CD4-positive, CD25-positive, alpha-beta regulatory T cell (primary cell): ENCODE results near the gene GFY. TPM values are rescaled to one million over a fixed set of nuclear protein-coding genes. Genes with fewer than 3 reads are reported as not detected.
A peak's percentile ranks its signal among the peaks of the same experiment; 100 is the strongest.

Source experiments
- ATAC-seq, 2 donors: fragments of 150-1000 bp; cut with Tn5 transposase; one replicate each; pipeline ENCODE4 v1.10.0; 2021; ENCODE audit warnings: low read depth in 2 of 2, moderate number of reproducible peaks in 2 of 2, moderate library complexity in 1 of 2
- DNase-seq, 3 donors: peaks; one replicate each; pipeline versions ENCODE4 v3.0.0 to v3.0.0-alpha.2; 2012 to 2022; ENCODE audit warnings: mixed read lengths in 1 of 3
- H3K27ac ChIP-seq: one replicate; pipeline ENCODE4 v1.7.0; 2013; ENCODE audit warnings: mild to moderate bottlenecking, low read length; ENCODE audit not compliant: insufficient read depth, poor library complexity, severe bottlenecking
- H3K27me3 ChIP-seq: one replicate; pipeline ENCODE4 v1.7.0; 2013; ENCODE audit warnings: low read length; ENCODE audit not compliant: control insufficient read depth, insufficient read depth
- H3K36me3 ChIP-seq: one replicate; pipeline ENCODE4 v1.7.0; 2013; ENCODE audit warnings: mild to moderate bottlenecking, low read length, moderate library complexity; ENCODE audit not compliant: control insufficient read depth, insufficient read depth
- H3K4me1 ChIP-seq: 2 replicates; pipeline ENCODE4 v1.7.0; 2013; ENCODE audit warnings: mild to moderate bottlenecking, low read length; ENCODE audit not compliant: insufficient read depth, control insufficient read depth, poor library complexity, severe bottlenecking
- H3K4me3 ChIP-seq: one replicate; pipeline ENCODE4 v1.7.0; 2013; ENCODE audit warnings: low read depth, mild to moderate bottlenecking, low read length, moderate library complexity
- H3K9me3 ChIP-seq, 2 experiments: 1 replicate in 1 of 2; 2 replicates in 1 of 2; pipeline ENCODE4 v1.7.0; 2013; ENCODE audit warnings: low read length in 2 of 2, mild to moderate bottlenecking in 1 of 2, moderate library complexity in 1 of 2; ENCODE audit not compliant: control insufficient read depth in 2 of 2
- H3K27ac Mint-ChIP-seq, 3 donors: one replicate each; pipeline ENCODE4 v1.8.0; 2020 to 2022; ENCODE audit warnings: mild to moderate bottlenecking in 3 of 3, mixed read lengths in 3 of 3, moderate library complexity in 2 of 3
- H3K27me3 Mint-ChIP-seq: one replicate; pipeline ENCODE4 v1.8.0; 2022; ENCODE audit warnings: mild to moderate bottlenecking, mixed read lengths
- H3K36me3 Mint-ChIP-seq: one replicate; pipeline ENCODE4 v1.8.0; 2020; ENCODE audit warnings: mixed read lengths
- H3K4me1 Mint-ChIP-seq, 4 donors: one replicate each; pipeline ENCODE4 v1.8.0; 2020 to 2022; ENCODE audit warnings: mixed read lengths in 4 of 4, mild to moderate bottlenecking in 1 of 4
- H3K4me3 Mint-ChIP-seq, 4 donors: one replicate each; pipeline ENCODE4 v1.8.0; 2020 to 2022; ENCODE audit warnings: mild to moderate bottlenecking in 4 of 4, mixed read lengths in 4 of 4, moderate library complexity in 3 of 4
- H3K9me3 Mint-ChIP-seq, 7 donors: one replicate each; pipeline ENCODE4 v1.8.0; 2020 to 2022; ENCODE audit warnings: mixed read lengths in 7 of 7, mild to moderate bottlenecking in 3 of 7, moderate library complexity in 2 of 7
- polyA plus RNA-seq, 4 donors: library from polyadenylated mRNA; unstranded; fragments of 300-500 nt; fragmentation: Illumina TruSeq; gene quantifications; one replicate each; pipeline ENCODE4 v1.2.3, GENCODE V29; 2021
- total RNA-seq: library from RNA; stranded (reverse); gene quantifications from one replicate; pipeline ENCODE4 v1.2.3, GENCODE V29; 2022

GFY gene, protein sequence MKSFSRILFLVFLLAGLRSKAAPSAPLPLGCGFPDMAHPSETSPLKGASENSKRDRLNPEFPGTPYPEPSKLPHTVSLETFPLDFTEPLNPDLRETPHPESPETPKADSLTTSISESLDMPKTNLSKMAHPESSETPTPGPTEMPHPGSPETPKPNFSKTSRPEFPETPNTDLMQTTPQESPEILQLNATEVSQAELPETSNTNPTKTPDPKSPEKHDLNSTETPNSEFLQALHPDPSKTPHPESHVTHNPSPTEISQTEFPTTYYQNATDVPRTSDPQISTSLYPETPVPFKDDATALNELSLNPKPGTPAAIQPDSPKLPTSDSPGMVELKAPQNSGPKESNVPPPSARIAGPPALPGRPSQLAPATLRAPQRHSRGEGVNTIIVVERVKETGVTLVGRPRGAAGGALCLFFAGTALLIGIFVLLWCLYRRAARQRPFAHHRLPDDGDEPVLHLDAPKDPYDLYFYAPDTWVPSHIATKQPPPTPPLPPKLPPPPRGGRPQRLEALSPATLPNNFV
- total RNA-seq (not detected), polyA plus RNA-seq (not detected)

- Histone ChIP-seq H3K4me3 (no peak within 1 kb of the TSS), H3K36me3 (no peaks in the 10 kb centered on the region), H3K4me1 (peaks cover 49% of the 10 kb centered on the region), H3K9me3 (no peaks in the 10 kb centered on the region), H3K27me3 (peaks cover 60% of the 10 kb centered on the region), H3K27ac (no peak within 1 kb of the TSS)
- no peak for DNase-seq
- Mint-ChIP-seq H3K36me3 (peaks cover 7% of the 10 kb centered on the region), H3K4me3 (peak within 1 kb of the TSS in 3 of 4 donors; percentile 65 to 78 (median 75)), H3K4me1 (peaks cover 5 to 77% (median 34%) of the 10 kb centered on the region in 4 donors), H3K27me3 (peaks cover 97% of the 10 kb centered on the region), H3K9me3 (peaks cover 0 to 16% (median 0%) of the 10 kb centered on the region in 7 donors), H3K27ac (peak within 1 kb of the TSS in 1 of 3 donors; percentile 64)
- ATAC-seq: no peak
These were observed at the start of gene GFY for GRCh38 chr19:49425178-49425577. TSS of gene GFY (plus strand) at chr19:49425388. CDS start at chr19:49426431, 1,043 bp downstream.

DNA sequence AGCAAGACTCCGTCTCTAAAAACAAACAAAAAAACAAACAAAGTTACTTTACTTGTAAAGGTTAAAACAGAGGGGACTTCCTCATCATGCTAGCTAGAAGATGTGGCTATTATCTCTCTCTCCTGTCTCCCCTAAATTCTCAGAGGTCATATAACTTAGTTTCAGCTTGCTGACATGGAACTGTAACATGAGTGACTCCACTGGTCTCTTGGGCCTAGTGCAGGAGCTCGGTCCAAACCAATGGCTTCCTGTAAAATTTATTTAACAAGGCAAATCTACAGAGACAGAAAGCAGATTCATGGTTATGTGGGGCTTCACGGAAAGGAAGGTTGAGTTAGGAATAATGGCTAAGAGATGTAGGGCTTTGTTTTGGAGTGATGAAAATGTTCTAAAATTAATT lies 46.7 kb upstream of the GFY start:
- H3K27ac Mint-ChIP-seq: no peak overlapping the region
- peaks cover 25% of the 10 kb centered on the region for H3K27me3 Mint-ChIP-seq
- H3K9me3 Mint-ChIP-seq: peaks cover 0 to 8% (median 4%) of the 10 kb centered on the region in 7 donors

DNA sequence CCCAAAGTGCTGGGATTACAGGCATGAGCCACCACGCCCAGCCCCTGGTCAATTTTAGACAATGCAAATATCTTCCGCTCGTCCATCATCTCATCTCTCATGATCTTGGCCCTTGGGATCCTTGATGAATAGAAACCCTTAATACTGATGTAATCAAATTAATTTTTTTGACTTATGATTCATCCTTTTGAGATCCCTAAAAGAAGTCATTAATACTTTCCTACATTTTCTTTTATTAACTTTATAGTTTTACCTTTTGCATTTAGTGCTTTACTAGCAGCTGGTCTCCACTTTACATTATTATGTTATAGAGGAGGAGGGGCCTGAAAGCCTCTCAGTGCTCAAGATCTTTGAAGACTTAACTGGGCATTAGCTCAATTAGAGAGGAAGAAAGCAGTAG lies 44.8 kb upstream of the GFY start:
- Histone ChIP-seq H3K27ac (no peak overlapping the region), H3K4me1 (no peaks in the 10 kb centered on the region), H3K9me3 (peaks cover 8 to 9% of the 10 kb centered on the region in 2 experiments), H3K27me3 (peaks cover 5% of the 10 kb centered on the region), H3K4me3 (no peak overlapping the region), H3K36me3 (no peaks in the 10 kb centered on the region)
- Mint-ChIP-seq H3K4me1 (peaks cover 0 to 4% (median 0%) of the 10 kb centered on the region in 4 donors), H3K27ac (no peak overlapping the region), H3K27me3 (peaks cover 23% of the 10 kb centered on the region), H3K36me3 (peaks cover 4% of the 10 kb centered on the region), H3K4me3 (no peak overlapping the region), H3K9me3 (peaks cover 0 to 8% (median 4%) of the 10 kb centered on the region in 7 donors)
- ATAC-seq (no peak), DNase-seq (no peak)

More for the DNA sequence above, 46.7 kb upstream of the GFY start:
- H3K4me1 Mint-ChIP-seq: no peaks in the 10 kb centered on the region
- peaks cover 4% of the 10 kb centered on the region for H3K36me3 Mint-ChIP-seq
- H3K9me3 ChIP-seq: peaks cover 8 to 9% of the 10 kb centered on the region in 2 experiments
- H3K4me3 Mint-ChIP-seq: no peak overlapping the region
- no peak for ATAC-seq
- no peak overlapping the region for H3K27ac ChIP-seq
- no peak overlapping the region for H3K4me3 ChIP-seq
- peaks cover 3% of the 10 kb centered on the region for H3K27me3 ChIP-seq
- no peaks in the 10 kb centered on the region for H3K36me3 ChIP-seq
- no peak for DNase-seq
- no peaks in the 10 kb centered on the region for H3K4me1 ChIP-seq

DNA sequence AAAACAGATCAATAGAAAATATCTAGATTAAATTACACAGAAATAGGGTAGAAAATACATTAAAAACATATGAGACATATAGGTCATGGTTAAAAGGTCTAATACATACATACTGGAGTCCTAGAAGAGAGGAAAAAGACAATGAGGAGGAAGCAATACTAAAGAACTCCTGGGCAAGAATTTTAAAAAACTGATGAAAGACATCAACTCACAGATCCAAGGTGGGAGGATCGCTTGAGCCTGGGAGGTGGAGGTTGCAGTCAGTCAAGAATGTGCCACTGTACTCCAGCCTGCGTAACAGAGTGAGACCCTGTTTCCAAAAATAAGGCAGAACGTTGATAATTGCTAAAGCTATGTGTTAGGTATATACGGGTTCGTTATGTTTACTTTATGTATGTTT lies 42.5 kb upstream of the GFY start:
- peaks cover 10% of the 10 kb centered on the region for H3K27me3 Mint-ChIP-seq
- H3K36me3 Mint-ChIP-seq: peaks cover 4% of the 10 kb centered on the region
- Histone ChIP-seq H3K27ac (no peak overlapping the region), H3K4me3 (no peak overlapping the region), H3K36me3 (no peaks in the 10 kb centered on the region), H3K27me3 (peaks cover 5% of the 10 kb centered on the region), H3K9me3 (peaks cover 8 to 9% of the 10 kb centered on the region in 2 experiments), H3K4me1 (no peaks in the 10 kb centered on the region)
- H3K27ac Mint-ChIP-seq: no peak overlapping the region
- no peak overlapping the region for H3K4me3 Mint-ChIP-seq
- peaks cover 0 to 4% (median 2%) of the 10 kb centered on the region in 4 donors for H3K4me1 Mint-ChIP-seq
- peaks cover 0 to 8% (median 4%) of the 10 kb centered on the region in 7 donors for H3K9me3 Mint-ChIP-seq
- DNase-seq: no peak
- no peak for ATAC-seq

GRCh38 chr19:49383599-49383998 lies 41.6 kb upstream of the GFY start:
- H3K27me3 ChIP-seq: peaks cover 5% of the 10 kb centered on the region
- no peaks in the 10 kb centered on the region for H3K36me3 ChIP-seq
- H3K4me1 Mint-ChIP-seq: peaks cover 0 to 8% (median 3%) of the 10 kb centered on the region in 4 donors
- no peak overlapping the region for H3K4me3 ChIP-seq
- H3K9me3 Mint-ChIP-seq: peaks cover 0 to 8% (median 4%) of the 10 kb centered on the region in 7 donors
- peaks cover 8 to 9% of the 10 kb centered on the region in 2 experiments for H3K9me3 ChIP-seq
- peaks cover 10% of the 10 kb centered on the region for H3K27me3 Mint-ChIP-seq
- H3K4me3 Mint-ChIP-seq: no peak overlapping the region
- H3K36me3 Mint-ChIP-seq: peaks cover 4% of the 10 kb centered on the region
- H3K27ac Mint-ChIP-seq: no peak overlapping the region
- ATAC-seq (no peak), DNase-seq (no peak)
- H3K27ac ChIP-seq: no peak overlapping the region
- peaks cover 4% of the 10 kb centered on the region for H3K4me1 ChIP-seq

DNA sequence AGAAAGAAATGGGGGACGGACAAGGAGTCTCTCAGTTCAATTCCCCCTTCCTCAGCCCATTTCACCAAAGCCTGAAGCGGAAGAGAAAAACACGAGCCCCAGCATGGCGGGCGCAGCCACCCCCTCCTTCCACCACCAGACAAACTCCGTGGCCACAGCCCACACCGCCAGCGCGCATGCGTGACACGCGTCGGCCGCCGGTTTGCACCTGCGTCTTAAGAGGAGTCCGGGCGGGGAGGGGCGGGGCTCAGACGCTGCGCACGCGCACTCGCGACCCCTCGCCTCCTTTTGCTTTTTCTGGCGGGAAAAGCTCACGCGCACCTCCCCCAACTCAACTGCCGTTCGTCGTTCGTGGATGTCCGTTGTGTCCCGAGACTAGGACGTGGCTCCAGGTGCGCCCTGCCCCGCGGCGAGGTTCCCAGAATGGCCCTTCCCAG lies 37.2 kb upstream of the GFY start, which contains the start of gene KASH5:
KASH5 (plus strand) TSS at position 314 of the 437 bp plus-strand sequence. CDS start 2,635 bp downstream, outside the sequence.
- no peak within 1 kb of the TSS for H3K4me3 ChIP-seq
- DNase-seq: peak; percentile 47 to 81 (median 75)
- Mint-ChIP-seq H3K4me3 (peak within 1 kb of the TSS in 3 of 4 donors; percentile 15 to 70 (median 65)), H3K36me3 (no peaks in the 10 kb centered on the region), H3K4me1 (peaks cover 5 to 18% (median 9%) of the 10 kb centered on the region in 4 donors), H3K27me3 (no peaks in the 10 kb centered on the region), H3K27ac (peak within 1 kb of the TSS; percentile 41 to 93 (median 62)), H3K9me3 (no peaks in the 10 kb centered on the region)
- peaks cover 3% of the 10 kb centered on the region for H3K27me3 ChIP-seq
- H3K27ac ChIP-seq: no peak within 1 kb of the TSS
- H3K36me3 ChIP-seq: no peaks in the 10 kb centered on the region
- no peaks in the 10 kb centered on the region for H3K9me3 ChIP-seq
- peak; percentile 50 to 73 for ATAC-seq
- peaks cover 11% of the 10 kb centered on the region for H3K4me1 ChIP-seq

DNA sequence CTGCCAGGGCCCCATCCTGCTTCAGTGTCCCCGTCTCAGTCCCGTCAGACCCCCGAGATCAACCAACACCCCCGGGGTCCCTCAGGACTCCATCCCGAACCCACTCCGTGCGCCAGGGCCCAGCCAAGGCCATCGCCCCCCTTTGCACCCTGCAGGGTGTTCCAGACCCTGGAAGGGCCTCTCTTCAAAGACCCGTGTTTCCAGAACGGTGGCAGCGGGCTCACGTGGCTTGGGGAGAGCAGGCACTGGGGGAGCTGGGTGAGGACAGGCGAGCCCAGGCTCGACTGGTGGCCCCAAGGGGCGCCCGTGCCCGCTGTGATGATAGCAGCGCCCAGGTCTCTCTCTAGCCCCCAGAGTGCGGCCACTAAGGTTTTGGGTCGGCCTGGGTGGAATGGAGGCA lies 35.8 kb upstream of the GFY start:
- no peaks in the 10 kb centered on the region for H3K27me3 ChIP-seq
- peaks cover 11% of the 10 kb centered on the region for H3K4me1 ChIP-seq
- H3K27ac Mint-ChIP-seq: no peak overlapping the region

More for the DNA sequence above, 35.8 kb upstream of the GFY start:
- Mint-ChIP-seq H3K36me3 (no peaks in the 10 kb centered on the region), H3K4me3 (no peak overlapping the region), H3K4me1 (peaks cover 5 to 18% (median 7%) of the 10 kb centered on the region in 4 donors), H3K27me3 (no peaks in the 10 kb centered on the region), H3K9me3 (no peaks in the 10 kb centered on the region)
- DNase-seq: no peak
- ATAC-seq: no peak
- Histone ChIP-seq H3K27ac (no peak overlapping the region), H3K36me3 (no peaks in the 10 kb centered on the region), H3K9me3 (no peaks in the 10 kb centered on the region), H3K4me3 (no peak overlapping the region)
